WERI-Rb-1 (cell line): ENCODE data around the gene LGR4.

Source experiments
- DNase-seq: peaks from one replicate; pipeline ENCODE4 v3.0.0-alpha.2; 2020
- H3K27ac ChIP-seq: fragments of 250-450 bp; sonication (Bioruptor Pico); 2 replicates; pipeline ENCODE4 v1.5.1; 2020; ENCODE audit warnings: mild to moderate bottlenecking, moderate library complexity
- H3K27me3 ChIP-seq: fragments of 250-450 bp; sonication (Bioruptor Pico); 2 replicates; pipeline ENCODE4 v1.5.1; 2021; ENCODE audit warnings: mild to moderate bottlenecking, low read depth, moderate library complexity; ENCODE audit not compliant: insufficient read depth, severe bottlenecking
- H3K36me3 ChIP-seq: fragments of 250-450 bp; sonication (Bioruptor Pico); 2 replicates; pipeline ENCODE4 v1.5.1; 2020; ENCODE audit warnings: mild to moderate bottlenecking, moderate library complexity
- H3K4me3 ChIP-seq: 2 replicates; pipeline ENCODE4 v1.5.1; 2011; ENCODE audit warnings: low read depth, mild to moderate bottlenecking, control low read depth, low read length
- H3K9me3 ChIP-seq: fragments of 250-450 bp; sonication (Bioruptor Pico); 2 replicates; pipeline ENCODE4 v1.5.1; 2021; ENCODE audit warnings: mild to moderate bottlenecking, moderate library complexity; ENCODE audit not compliant: severe bottlenecking
- TF ChIP-seq, protein P1 (sequence below): IDR thresholded peaks from 2 replicates; pipeline ENCODE4 v1.5.1; 2011; ENCODE audit warnings: low read depth, mild to moderate bottlenecking, control low read depth, inconsistent platforms, low read length

The LGR4 gene

GRCh38 chr11:27420217-27420616 lies 52.4 kb downstream of the LGR4 start:
- no peaks in the 10 kb centered on the region for H3K36me3 ChIP-seq
- no peak for DNase-seq
- H3K9me3 ChIP-seq, result no peaks in the 10 kb centered on the region
- H3K27me3 ChIP-seq, result no peaks in the 10 kb centered on the region
- H3K27ac ChIP-seq, result no peak overlapping the region
- no peak overlapping the region for H3K4me3 ChIP-seq
- TF ChIP-seq, protein P1, sequence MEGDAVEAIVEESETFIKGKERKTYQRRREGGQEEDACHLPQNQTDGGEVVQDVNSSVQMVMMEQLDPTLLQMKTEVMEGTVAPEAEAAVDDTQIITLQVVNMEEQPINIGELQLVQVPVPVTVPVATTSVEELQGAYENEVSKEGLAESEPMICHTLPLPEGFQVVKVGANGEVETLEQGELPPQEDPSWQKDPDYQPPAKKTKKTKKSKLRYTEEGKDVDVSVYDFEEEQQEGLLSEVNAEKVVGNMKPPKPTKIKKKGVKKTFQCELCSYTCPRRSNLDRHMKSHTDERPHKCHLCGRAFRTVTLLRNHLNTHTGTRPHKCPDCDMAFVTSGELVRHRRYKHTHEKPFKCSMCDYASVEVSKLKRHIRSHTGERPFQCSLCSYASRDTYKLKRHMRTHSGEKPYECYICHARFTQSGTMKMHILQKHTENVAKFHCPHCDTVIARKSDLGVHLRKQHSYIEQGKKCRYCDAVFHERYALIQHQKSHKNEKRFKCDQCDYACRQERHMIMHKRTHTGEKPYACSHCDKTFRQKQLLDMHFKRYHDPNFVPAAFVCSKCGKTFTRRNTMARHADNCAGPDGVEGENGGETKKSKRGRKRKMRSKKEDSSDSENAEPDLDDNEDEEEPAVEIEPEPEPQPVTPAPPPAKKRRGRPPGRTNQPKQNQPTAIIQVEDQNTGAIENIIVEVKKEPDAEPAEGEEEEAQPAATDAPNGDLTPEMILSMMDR, result no peak

DNA sequence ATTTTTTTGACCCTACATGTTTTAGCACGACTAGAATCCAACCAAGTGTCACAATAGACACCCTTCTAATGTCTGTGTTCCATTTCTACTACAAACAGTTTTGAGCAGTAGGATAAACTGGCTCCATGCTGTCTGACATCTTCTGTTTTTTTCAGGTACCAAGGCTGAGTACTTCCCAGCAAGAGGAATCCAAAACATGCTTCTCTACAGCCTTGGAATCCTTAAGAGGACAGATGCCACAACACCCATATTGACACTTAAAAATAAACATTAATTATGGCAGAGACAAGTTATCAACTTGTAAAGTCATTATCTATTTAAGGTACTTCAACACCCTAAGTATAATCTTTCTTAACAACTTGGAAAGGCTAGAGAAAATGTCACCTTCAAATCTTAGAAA lies 54.2 kb downstream of the LGR4 start:
- TF ChIP-seq, protein P1, result no peak
- Histone ChIP-seq H3K36me3 (no peaks in the 10 kb centered on the region), H3K4me3 (no peak overlapping the region), H3K27me3 (no peaks in the 10 kb centered on the region), H3K9me3 (no peaks in the 10 kb centered on the region), H3K27ac (no peak overlapping the region)
- DNase-seq, result no peak

- no peaks in the 10 kb centered on the region for H3K36me3 ChIP-seq
- DNase-seq, result no peak
- no peaks in the 10 kb centered on the region for H3K27me3 ChIP-seq
- TF ChIP-seq, protein P1, result no peak
- H3K4me3 ChIP-seq, result no peak overlapping the region
- no peak overlapping the region for H3K27ac ChIP-seq
- H3K9me3 ChIP-seq, result no peaks in the 10 kb centered on the region
Observed at GRCh38 chr11:27416568-27417176, 55.9 kb downstream of the LGR4 start.

DNA sequence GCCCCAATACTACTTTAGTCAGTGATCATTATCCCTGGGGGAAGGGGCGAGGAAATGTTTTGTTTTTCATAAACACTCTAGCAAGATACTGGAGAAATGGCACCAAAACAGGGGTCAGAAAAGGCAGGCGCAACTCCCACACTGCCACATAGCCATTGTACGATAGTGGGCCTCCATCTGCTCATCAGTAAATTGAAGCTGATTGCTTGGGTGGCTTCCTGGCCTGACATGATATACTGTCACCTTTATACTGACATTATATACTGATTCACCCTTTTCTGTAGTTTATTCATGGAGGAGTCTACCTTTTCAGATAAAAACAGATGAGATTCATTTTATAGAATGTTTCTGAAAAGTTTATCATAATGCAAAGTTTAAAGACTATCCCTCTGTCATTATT lies 57.9 kb downstream of the LGR4 start:
- H3K27me3 ChIP-seq, result no peaks in the 10 kb centered on the region
- no peak for DNase-seq
- no peaks in the 10 kb centered on the region for H3K36me3 ChIP-seq
- no peaks in the 10 kb centered on the region for H3K9me3 ChIP-seq
- H3K27ac ChIP-seq, result no peak overlapping the region
- TF ChIP-seq, protein P1, result no peak
- no peak overlapping the region for H3K4me3 ChIP-seq

DNA sequence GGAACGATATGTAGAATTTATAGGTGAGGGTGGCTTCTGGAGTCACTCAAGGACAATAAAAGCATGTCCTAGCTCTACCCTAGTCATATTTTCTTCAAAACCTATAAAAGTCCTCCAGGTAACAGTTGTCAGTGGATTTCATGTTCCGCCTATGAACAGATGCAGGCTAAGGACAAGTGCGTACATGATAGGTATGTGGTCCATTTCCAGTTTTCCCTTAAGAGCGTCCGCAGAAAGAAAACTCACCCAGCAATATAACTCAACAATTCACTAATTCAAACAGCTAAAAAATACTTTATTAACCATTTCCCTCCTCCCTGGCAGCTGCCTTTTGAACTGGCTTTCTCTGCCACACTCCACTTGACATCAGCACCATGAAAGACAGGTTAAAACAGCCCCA lies 59.4 kb downstream of the LGR4 start:
- Histone ChIP-seq H3K27me3 (no peaks in the 10 kb centered on the region), H3K9me3 (no peaks in the 10 kb centered on the region), H3K4me3 (no peak overlapping the region), H3K36me3 (no peaks in the 10 kb centered on the region), H3K27ac (no peak overlapping the region)
- DNase-seq, result no peak
- TF ChIP-seq, protein P1, result no peak

DNA sequence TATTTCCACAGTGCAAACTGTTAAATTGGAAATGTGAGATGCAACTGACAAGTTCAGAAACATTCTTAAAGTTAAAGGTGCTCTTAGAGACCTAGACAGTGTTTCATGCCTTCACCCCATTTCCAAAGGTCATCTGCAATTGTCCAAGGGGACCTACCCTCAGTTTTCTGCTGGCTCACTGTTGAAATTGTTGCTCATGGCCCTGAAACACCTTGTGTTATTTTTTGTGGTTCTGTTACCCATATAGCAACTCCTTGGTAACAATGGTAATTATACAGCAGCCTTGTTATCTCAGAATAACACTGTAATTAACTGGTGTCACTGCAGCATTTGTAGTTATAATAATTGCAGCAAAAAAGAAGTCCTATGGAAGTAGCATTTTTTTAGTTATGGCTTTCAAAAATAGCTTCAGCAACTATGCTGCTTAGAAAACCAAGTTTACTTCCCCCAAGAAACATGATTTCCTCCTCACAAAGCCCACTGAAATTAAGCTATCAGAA lies 60.3 kb downstream of the LGR4 start:
- Histone ChIP-seq H3K36me3 (no peaks in the 10 kb centered on the region), H3K4me3 (no peak overlapping the region), H3K27ac (no peak overlapping the region), H3K27me3 (no peaks in the 10 kb centered on the region), H3K9me3 (no peaks in the 10 kb centered on the region)
- no peak for DNase-seq
- TF ChIP-seq, protein P1, result no peak
